Fibroblast of peridontal ligament (primary cell): ENCODE data around the gene PCDHB16.

Experiments
- DNase-seq: peaks from one replicate; pipeline ENCODE4 v3.0.0-alpha.2; 2010; ENCODE audit errors: extremely low read depth

Gene PCDHB16

GRCh38 chr5:141234109-141234667 lies 52.0 kb downstream of the PCDHB16 start:
- DNase-seq, result peak; percentile 7
